ENCODE measurements around the gene SLC35A3.

Gene SLC35A3

DNA sequence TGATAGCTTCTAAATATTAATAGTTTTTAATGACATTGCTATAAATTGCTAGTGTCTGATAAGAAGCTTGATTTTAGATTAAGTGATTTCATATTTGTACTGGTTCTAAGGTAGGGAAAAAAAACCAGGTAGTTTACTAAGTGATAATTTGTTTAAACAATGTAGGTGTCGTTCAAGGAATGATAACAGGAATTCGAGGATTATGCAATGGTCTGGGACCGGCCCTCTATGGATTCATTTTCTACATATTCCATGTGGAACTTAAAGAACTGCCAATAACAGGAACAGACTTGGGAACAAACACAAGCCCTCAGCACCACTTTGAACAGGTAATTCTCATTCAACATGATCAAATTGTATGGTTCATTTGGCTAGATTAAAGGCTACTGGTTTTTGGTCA is 110.5 kb downstream of the SLC35A3 start:
- no peak for DNase-seq

Data from stimulated activated CD8-positive, alpha-beta memory T cell treated with anti-CD3 and anti-CD28 coated beads, Interleukin-4, amount 100 ng/mL, for 48 hours (primary cell).